HepG2 (cell line): ENCODE data around the gene MTA2. TPM values are rescaled to one million over a fixed set of nuclear protein-coding genes. Genes with fewer than 3 reads are reported as not detected.

Experiments used
- GATAD1 ChIP-seq: IDR thresholded peaks from 2 replicates; pipeline ENCODE4 v1.6.1; 2016; ENCODE audit warnings: missing genetic modification reagents, missing compliant biosample characterization
- HOXA5 ChIP-seq: sonication (generic); formaldehyde crosslinking; IDR thresholded peaks from 2 replicates; pipeline ENCODE4 v1.4.0; 2020; ENCODE audit warnings: missing genetic modification reagents
- MIXL1 ChIP-seq: IDR thresholded peaks from 2 replicates; pipeline ENCODE4 v1.6.1; 2016
- RFX5 ChIP-seq: IDR thresholded peaks from 2 replicates; pipeline ENCODE4 v1.6.1; 2011; ENCODE audit warnings: low read depth, low read length, improper control_type of control experiment
- SMARCC2 ChIP-seq: fragments of 450-650 bp; IDR thresholded peaks from 2 replicates; pipeline ENCODE4 v1.6.1; 2017; ENCODE audit warnings: antibody characterized with exemption, mild to moderate bottlenecking
- ZFP36L2 ChIP-seq: sonication (generic); formaldehyde crosslinking; IDR thresholded peaks from 2 replicates; pipeline ENCODE4 v1.4.0; 2020; ENCODE audit warnings: missing genetic modification reagents
- ZNF329 ChIP-seq: sonication (generic); formaldehyde crosslinking; IDR thresholded peaks from 2 replicates; pipeline ENCODE4 v1.9.0; 2021; ENCODE audit warnings: low read depth, mild to moderate bottlenecking, missing genetic modification reagents
- ZNF660 ChIP-seq: sonication (generic); formaldehyde crosslinking; IDR thresholded peaks from 2 replicates; pipeline ENCODE4 v1.5.1; 2020; ENCODE audit warnings: mild to moderate bottlenecking, low read depth, missing genetic modification reagents, borderline replicate concordance
- ZNF724P ChIP-seq: sonication (generic); formaldehyde crosslinking; IDR thresholded peaks from 2 replicates; pipeline ENCODE4 v1.8.0; 2022; ENCODE audit warnings: missing genetic modification reagents, borderline replicate concordance
- ZNF841 ChIP-seq: sonication (generic); formaldehyde crosslinking; IDR thresholded peaks from 2 replicates; pipeline ENCODE4 v1.8.1; 2023; ENCODE audit warnings: missing genetic modification reagents, borderline replicate concordance
- ZNF891 ChIP-seq: sonication (generic); formaldehyde crosslinking; IDR thresholded peaks from 2 replicates; pipeline ENCODE4 v1.5.0; 2020; ENCODE audit warnings: mild to moderate bottlenecking, missing genetic modification reagents
- polyA plus RNA-seq, 8 experiments: library from polyadenylated mRNA; depleted of rRNA in 3 of 8; stranded (reverse) in 7 of 8; unstranded in 1 of 8; fragments of >200 nt; fragmentation: Illumina TruSeq in 4 of 8; extraction: Trizol in 4 of 8; gene quantifications; 2 replicates each; pipeline versions ENCODE4 v1.2.1 to v1.2.3, GENCODE V29; 2011 to 2016; ENCODE audit warnings: low read depth in 4 of 8, missing spikeins in 1 of 8, mixed read lengths in 1 of 8; ENCODE audit not compliant: insufficient read depth in 1 of 8
- total RNA-seq, 5 experiments: library from RNA; depleted of rRNA; stranded (reverse); fragments of >200 nt; fragmentation: Illumina TruSeq; extraction: Trizol; gene quantifications; 2 replicates each; pipeline ENCODE4 v1.2.3, GENCODE V29; 2016; ENCODE audit warnings: low read depth in 1 of 5
- TF ChIP-seq, protein P1 (sequence below): sonication (generic); formaldehyde crosslinking; IDR thresholded peaks from 2 replicates; pipeline ENCODE4 v1.4.0; 2020; ENCODE audit warnings: missing genetic modification reagents
- TF ChIP-seq, protein P2 (sequence below): sonication (generic); formaldehyde crosslinking; IDR thresholded peaks from 2 replicates; pipeline ENCODE4 v1.4.0; 2020; ENCODE audit warnings: missing genetic modification reagents, borderline replicate concordance
- TF ChIP-seq, protein P3 (sequence below): sonication (generic); formaldehyde crosslinking; conservative IDR thresholded peaks from 2 replicates; pipeline ENCODE4 v1.4.0; 2020; ENCODE audit warnings: mild to moderate bottlenecking, missing genetic modification reagents, moderate library complexity
- TF ChIP-seq, protein P4 (sequence below): sonication (generic); formaldehyde crosslinking; IDR thresholded peaks from 2 replicates; pipeline ENCODE4 v1.8.1; 2023; ENCODE audit warnings: mild to moderate bottlenecking, missing genetic modification reagents, borderline replicate concordance
- TF ChIP-seq, protein P5 (sequence below): sonication (generic); formaldehyde crosslinking; IDR thresholded peaks from 2 replicates; pipeline ENCODE4 v1.5.1; 2020; ENCODE audit warnings: missing genetic modification reagents, mild to moderate bottlenecking, borderline replicate concordance
- TF ChIP-seq, protein P6 (sequence below): IDR thresholded peaks from 2 replicates; pipeline ENCODE4 v1.6.1; 2016; ENCODE audit warnings: missing genetic modification reagents, missing compliant biosample characterization

Gene MTA2
- total and polyA plus RNA-seq, 2 of the 13 experiments (the other 11 are each of a cell fraction or from before 2014, with no cell fraction given), result 14.0 to 70.0 TPM

DNA sequence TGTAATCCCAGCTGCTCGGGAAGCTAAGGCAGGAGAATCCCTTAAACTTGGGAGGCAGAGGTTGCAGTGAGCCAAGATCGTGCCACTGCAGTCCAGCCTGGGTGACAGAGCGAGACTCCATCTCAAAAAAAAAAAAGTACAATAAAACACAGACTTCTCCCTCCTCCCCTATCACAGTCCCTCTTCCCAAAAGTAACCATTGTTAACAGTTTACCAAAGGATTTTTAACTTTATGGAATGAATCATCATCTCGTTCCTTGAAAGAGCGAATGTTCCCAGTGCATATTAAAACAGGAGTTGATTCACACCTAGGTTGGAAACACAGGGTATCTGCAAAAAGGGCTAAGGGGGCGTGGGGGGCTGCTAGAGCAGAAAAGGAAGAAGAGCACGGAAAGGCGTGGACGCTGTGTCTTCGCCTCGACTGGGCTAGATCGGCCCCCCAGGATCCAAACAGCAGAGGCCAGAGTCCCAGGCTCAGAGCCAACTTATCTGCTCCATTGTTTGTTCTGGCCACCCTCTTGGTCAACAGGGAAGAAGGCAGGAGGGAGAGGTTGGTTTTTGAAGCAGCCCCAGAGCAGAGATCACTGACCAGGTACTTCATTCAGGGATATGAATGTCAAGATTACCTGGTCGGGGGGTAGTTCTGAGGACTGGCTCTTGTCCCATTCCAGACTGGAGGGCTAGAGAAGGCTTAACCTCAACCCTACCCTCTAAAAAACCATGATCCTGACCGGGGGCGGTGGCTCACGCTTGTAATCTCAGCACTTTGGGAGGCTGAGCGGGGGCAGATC lies 52.9 kb downstream of the MTA2 start (continued):
- TF ChIP-seq, protein P1, sequence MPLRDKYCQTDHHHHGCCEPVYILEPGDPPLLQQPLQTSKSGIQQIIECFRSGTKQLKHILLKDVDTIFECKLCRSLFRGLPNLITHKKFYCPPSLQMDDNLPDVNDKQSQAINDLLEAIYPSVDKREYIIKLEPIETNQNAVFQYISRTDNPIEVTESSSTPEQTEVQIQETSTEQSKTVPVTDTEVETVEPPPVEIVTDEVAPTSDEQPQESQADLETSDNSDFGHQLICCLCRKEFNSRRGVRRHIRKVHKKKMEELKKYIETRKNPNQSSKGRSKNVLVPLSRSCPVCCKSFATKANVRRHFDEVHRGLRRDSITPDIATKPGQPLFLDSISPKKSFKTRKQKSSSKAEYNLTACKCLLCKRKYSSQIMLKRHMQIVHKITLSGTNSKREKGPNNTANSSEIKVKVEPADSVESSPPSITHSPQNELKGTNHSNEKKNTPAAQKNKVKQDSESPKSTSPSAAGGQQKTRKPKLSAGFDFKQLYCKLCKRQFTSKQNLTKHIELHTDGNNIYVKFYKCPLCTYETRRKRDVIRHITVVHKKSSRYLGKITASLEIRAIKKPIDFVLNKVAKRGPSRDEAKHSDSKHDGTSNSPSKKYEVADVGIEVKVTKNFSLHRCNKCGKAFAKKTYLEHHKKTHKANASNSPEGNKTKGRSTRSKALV, result no peak
- TF ChIP-seq, protein P2, sequence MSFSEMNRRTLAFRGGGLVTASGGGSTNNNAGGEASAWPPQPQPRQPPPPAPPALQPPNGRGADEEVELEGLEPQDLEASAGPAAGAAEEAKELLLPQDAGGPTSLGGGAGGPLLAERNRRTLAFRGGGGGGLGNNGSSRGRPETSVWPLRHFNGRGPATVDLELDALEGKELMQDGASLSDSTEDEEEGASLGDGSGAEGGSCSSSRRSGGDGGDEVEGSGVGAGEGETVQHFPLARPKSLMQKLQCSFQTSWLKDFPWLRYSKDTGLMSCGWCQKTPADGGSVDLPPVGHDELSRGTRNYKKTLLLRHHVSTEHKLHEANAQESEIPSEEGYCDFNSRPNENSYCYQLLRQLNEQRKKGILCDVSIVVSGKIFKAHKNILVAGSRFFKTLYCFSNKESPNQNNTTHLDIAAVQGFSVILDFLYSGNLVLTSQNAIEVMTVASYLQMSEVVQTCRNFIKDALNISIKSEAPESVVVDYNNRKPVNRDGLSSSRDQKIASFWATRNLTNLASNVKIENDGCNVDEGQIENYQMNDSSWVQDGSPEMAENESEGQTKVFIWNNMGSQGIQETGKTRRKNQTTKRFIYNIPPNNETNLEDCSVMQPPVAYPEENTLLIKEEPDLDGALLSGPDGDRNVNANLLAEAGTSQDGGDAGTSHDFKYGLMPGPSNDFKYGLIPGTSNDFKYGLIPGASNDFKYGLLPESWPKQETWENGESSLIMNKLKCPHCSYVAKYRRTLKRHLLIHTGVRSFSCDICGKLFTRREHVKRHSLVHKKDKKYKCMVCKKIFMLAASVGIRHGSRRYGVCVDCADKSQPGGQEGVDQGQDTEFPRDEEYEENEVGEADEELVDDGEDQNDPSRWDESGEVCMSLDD (CRISPR knock-in tag), result no peak
- TF ChIP-seq ZNF841 (no peak), MIXL1 (CRISPR knock-in tag) (0 out of 2 replicates have a peak, but pooled peaks have one; percentile 31), ZNF891 (no peak), GATAD1 (no peak), HOXA5 (CRISPR knock-in tag) (no peak), ZNF724P (CRISPR knock-in tag) (no peak), ZFP36L2 (CRISPR knock-in tag) (no peak), SMARCC2 (no peak), ZNF660 (CRISPR knock-in tag) (no peak), ZNF329 (CRISPR knock-in tag) (no peak), RFX5 (no peak)
- TF ChIP-seq, protein P3, sequence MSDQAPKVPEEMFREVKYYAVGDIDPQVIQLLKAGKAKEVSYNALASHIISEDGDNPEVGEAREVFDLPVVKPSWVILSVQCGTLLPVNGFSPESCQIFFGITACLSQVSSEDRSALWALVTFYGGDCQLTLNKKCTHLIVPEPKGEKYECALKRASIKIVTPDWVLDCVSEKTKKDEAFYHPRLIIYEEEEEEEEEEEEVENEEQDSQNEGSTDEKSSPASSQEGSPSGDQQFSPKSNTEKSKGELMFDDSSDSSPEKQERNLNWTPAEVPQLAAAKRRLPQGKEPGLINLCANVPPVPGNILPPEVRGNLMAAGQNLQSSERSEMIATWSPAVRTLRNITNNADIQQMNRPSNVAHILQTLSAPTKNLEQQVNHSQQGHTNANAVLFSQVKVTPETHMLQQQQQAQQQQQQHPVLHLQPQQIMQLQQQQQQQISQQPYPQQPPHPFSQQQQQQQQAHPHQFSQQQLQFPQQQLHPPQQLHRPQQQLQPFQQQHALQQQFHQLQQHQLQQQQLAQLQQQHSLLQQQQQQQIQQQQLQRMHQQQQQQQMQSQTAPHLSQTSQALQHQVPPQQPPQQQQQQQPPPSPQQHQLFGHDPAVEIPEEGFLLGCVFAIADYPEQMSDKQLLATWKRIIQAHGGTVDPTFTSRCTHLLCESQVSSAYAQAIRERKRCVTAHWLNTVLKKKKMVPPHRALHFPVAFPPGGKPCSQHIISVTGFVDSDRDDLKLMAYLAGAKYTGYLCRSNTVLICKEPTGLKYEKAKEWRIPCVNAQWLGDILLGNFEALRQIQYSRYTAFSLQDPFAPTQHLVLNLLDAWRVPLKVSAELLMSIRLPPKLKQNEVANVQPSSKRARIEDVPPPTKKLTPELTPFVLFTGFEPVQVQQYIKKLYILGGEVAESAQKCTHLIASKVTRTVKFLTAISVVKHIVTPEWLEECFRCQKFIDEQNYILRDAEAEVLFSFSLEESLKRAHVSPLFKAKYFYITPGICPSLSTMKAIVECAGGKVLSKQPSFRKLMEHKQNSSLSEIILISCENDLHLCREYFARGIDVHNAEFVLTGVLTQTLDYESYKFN (CRISPR knock-in tag), result peak; percentile 95
- TF ChIP-seq, protein P4, sequence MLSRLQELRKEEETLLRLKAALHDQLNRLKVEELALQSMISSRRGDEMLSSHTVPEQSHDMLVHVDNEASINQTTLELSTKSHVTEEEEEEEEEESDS (CRISPR knock-in tag), result no peak
- TF ChIP-seq, protein P5, sequence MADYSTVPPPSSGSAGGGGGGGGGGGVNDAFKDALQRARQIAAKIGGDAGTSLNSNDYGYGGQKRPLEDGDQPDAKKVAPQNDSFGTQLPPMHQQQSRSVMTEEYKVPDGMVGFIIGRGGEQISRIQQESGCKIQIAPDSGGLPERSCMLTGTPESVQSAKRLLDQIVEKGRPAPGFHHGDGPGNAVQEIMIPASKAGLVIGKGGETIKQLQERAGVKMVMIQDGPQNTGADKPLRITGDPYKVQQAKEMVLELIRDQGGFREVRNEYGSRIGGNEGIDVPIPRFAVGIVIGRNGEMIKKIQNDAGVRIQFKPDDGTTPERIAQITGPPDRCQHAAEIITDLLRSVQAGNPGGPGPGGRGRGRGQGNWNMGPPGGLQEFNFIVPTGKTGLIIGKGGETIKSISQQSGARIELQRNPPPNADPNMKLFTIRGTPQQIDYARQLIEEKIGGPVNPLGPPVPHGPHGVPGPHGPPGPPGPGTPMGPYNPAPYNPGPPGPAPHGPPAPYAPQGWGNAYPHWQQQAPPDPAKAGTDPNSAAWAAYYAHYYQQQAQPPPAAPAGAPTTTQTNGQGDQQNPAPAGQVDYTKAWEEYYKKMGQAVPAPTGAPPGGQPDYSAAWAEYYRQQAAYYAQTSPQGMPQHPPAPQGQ (CRISPR knock-in tag), result no peak
- TF ChIP-seq, protein P6, sequence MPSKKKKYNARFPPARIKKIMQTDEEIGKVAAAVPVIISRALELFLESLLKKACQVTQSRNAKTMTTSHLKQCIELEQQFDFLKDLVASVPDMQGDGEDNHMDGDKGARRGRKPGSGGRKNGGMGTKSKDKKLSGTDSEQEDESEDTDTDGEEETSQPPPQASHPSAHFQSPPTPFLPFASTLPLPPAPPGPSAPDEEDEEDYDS (CRISPR knock-in tag), result peak; percentile 46; the same call in 1 of the 2 replicates
